Calu3 (cell line): ENCODE measurements around the gene CAPG. TPM values are rescaled to one million over a fixed set of nuclear protein-coding genes. Genes with fewer than 3 reads are reported as not detected.
"Not testable (repeated sequence)": the region's sequence is repeated elsewhere in the genome, so short reads cannot be mapped to it uniquely, and the experiment has no call there.

Experiments
- BruUV-seq: library from RNA; stranded (reverse); fragments of 400-500 nt; replicated peaks from 2 replicates; lab custom pipeline; 2021; lab: Mats Ljungman, UMichigan
- CTCF ChIA-PET: fragments of 300-600 bp; sonication (Branson Sonifier 250); formaldehyde crosslinking; loops from one replicate; lab custom pipeline; 2022; ENCODE audit warnings: antibody characterized with exemption; lab: Charles Lee
- DNase-seq: peaks from one replicate; pipeline ENCODE4 v3.0.0; 2022
- H3K27ac Mint-ChIP-seq: one replicate; pipeline ENCODE4 v1.8.0; 2022; ENCODE audit warnings: mixed read lengths; ENCODE audit not compliant: unreplicated experiment
- H3K27me3 Mint-ChIP-seq: one replicate; pipeline ENCODE4 v1.8.0; 2022; ENCODE audit warnings: mixed read lengths; ENCODE audit not compliant: unreplicated experiment
- H3K36me3 Mint-ChIP-seq: one replicate; pipeline ENCODE4 v1.8.0; 2022; ENCODE audit warnings: mild to moderate bottlenecking, moderate library complexity, mixed read lengths; ENCODE audit not compliant: insufficient read depth, unreplicated experiment
- H3K4me1 Mint-ChIP-seq: one replicate; pipeline ENCODE4 v1.8.0; 2022; ENCODE audit warnings: mild to moderate bottlenecking, low read depth, mixed read lengths; ENCODE audit not compliant: unreplicated experiment
- H3K4me3 Mint-ChIP-seq: one replicate; pipeline ENCODE4 v1.8.0; 2022; ENCODE audit warnings: mild to moderate bottlenecking, low read depth, moderate library complexity, mixed read lengths; ENCODE audit not compliant: unreplicated experiment
- H3K9me3 Mint-ChIP-seq: one replicate; pipeline ENCODE4 v1.8.0; 2022; ENCODE audit warnings: low read depth, mixed read lengths; ENCODE audit not compliant: unreplicated experiment
- intact Hi-C: fragments of 100-400 bp; cut with micrococcal nuclease; formaldehyde crosslinking; loops from one replicate; pipeline ENCODE4 v1.10.0; 2022; ENCODE audit not compliant: unreplicated experiment
- total RNA-seq: library from RNA; stranded (reverse); gene quantifications from 2 replicates; pipeline ENCODE4 v1.2.3, GENCODE V29; 2022
- TF ChIP-seq, protein P1 (sequence below): fragments of 200-600 bp; IDR thresholded peaks from one replicate; pipeline ENCODE4 v1.8.0; 2022; ENCODE audit warnings: antibody characterized with exemption; ENCODE audit not compliant: unreplicated experiment

Gene CAPG
- total RNA-seq, 1 experiment from 2014 or later: 238 TPM

DNA sequence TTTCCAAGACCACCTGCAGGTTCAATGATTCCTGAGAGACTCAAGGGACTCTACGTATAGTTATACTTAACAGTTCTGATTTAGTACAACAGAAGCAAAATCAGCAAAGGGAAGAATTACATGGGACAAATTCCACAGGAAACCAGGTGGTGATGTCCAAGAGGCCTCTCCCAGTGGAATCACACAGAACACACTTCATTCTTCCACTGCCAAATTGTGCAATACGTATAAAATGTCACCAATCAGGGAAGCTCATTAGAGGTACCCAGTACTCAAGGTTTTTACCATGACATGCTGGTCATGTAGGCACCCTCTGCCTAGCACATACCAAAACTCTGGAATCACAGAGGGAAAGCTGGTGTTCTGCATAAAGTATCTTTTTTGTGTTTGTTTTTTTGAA lies 22.4 kb downstream of the CAPG start:
- Mint-ChIP-seq H3K36me3 (peaks cover 21% of the 10 kb centered on the region), H3K4me1 (no peaks in the 10 kb centered on the region), H3K4me3 (no peak overlapping the region), H3K27me3 (no peaks in the 10 kb centered on the region), H3K9me3 (no peaks in the 10 kb centered on the region), H3K27ac (no peak overlapping the region)
- TF ChIP-seq, protein P1, sequence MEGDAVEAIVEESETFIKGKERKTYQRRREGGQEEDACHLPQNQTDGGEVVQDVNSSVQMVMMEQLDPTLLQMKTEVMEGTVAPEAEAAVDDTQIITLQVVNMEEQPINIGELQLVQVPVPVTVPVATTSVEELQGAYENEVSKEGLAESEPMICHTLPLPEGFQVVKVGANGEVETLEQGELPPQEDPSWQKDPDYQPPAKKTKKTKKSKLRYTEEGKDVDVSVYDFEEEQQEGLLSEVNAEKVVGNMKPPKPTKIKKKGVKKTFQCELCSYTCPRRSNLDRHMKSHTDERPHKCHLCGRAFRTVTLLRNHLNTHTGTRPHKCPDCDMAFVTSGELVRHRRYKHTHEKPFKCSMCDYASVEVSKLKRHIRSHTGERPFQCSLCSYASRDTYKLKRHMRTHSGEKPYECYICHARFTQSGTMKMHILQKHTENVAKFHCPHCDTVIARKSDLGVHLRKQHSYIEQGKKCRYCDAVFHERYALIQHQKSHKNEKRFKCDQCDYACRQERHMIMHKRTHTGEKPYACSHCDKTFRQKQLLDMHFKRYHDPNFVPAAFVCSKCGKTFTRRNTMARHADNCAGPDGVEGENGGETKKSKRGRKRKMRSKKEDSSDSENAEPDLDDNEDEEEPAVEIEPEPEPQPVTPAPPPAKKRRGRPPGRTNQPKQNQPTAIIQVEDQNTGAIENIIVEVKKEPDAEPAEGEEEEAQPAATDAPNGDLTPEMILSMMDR: no peak
- DNase-seq: no peak
- no TSS peak for BruUV-seq
- intact Hi-C loops: no loop called here
- CTCF ChIA-PET: no interaction called here

DNA sequence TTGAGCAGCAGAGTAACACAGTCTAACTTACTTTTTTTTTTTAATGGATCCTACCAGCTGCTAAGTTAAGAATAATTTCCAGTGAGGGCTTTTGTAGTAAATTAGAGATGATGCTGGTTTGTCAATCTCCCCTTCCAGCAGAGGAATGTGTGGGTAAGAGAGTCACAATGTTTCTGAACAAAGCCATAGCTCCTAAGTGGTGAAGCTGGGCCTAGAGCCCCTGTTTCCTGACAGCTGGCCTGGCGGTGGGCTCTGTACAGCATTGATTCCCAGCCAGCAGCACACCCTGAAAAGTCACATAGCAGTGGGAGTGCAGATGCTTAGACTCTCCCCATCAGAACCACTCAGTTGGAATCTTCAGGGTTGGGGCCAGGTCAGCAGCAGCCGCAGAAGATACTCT lies 24.4 kb downstream of the CAPG start:
- Mint-ChIP-seq H3K27me3 (no peaks in the 10 kb centered on the region), H3K36me3 (peaks cover 14% of the 10 kb centered on the region), H3K4me3 (no peak overlapping the region), H3K27ac (no peak overlapping the region), H3K4me1 (no peaks in the 10 kb centered on the region), H3K9me3 (no peaks in the 10 kb centered on the region)
- no TSS peak for BruUV-seq
- CTCF ChIA-PET: no interaction called here
- intact Hi-C loops: no loop called here
- DNase-seq: no peak
- TF ChIP-seq, protein P1: no peak

DNA sequence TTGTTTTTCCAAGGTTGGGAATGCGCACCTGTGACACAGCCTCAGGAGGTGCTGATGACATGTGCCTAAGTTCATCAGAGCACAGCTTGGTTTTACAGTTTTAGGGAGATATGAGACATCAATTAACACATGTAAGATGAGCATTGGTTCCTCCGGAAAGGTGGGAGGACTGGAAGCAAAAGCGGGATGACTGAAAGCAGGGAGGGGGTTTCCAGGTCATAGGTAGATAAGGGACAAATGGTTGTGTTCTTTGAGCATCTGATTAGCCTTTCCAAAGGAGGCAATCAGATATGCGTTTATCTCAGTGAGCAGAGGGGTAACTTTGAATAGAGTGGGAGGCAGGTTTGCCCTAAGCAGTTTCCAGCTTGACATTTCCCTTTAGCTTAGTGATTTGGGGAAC lies 26.3 kb downstream of the CAPG start:
- H3K4me3 Mint-ChIP-seq: no peak overlapping the region
- no peaks in the 10 kb centered on the region for H3K27me3 Mint-ChIP-seq
- H3K9me3 Mint-ChIP-seq: no peaks in the 10 kb centered on the region
- DNase-seq: no peak
- BruUV-seq: no TSS peak
- CTCF ChIA-PET: no interaction called here
- intact Hi-C loops: no loop called here
- TF ChIP-seq, protein P1: no peak
- H3K4me1 Mint-ChIP-seq: no peaks in the 10 kb centered on the region
- H3K27ac Mint-ChIP-seq: no peak overlapping the region
- peaks cover 8% of the 10 kb centered on the region for H3K36me3 Mint-ChIP-seq

DNA sequence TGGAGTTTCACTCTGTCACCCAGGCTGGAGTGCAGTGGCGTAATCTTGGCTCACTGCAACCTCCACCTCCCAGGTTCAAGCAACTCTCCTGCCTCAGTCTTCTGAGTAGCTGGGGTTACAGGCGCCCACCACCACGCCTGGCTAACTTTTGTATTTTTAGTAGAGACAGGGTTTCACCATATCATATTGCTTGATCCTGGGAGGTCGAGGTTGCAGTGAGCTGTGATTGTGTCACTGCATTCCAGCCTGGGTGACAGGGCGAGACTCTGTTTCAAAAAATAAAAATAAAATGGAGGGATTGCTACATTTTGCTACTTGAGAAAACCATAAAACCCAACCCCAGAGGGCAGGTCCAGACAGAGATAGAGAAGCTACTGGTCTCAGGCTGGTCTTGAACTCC lies 27.0 kb downstream of the CAPG start:
- H3K36me3 Mint-ChIP-seq, DNase-seq, H3K27me3 Mint-ChIP-seq, BruUV-seq, H3K9me3 Mint-ChIP-seq, intact Hi-C loops, H3K4me3 Mint-ChIP-seq, H3K27ac Mint-ChIP-seq, H3K4me1 Mint-ChIP-seq: not testable (repeated sequence)
- CTCF ChIA-PET: interaction anchor here (0.6 to 0.9 kb wide), 2 partner anchors 31 to 1392 kb away, joined by 3 read pairs; no protein-coding TSS in a partner anchor

DNA sequence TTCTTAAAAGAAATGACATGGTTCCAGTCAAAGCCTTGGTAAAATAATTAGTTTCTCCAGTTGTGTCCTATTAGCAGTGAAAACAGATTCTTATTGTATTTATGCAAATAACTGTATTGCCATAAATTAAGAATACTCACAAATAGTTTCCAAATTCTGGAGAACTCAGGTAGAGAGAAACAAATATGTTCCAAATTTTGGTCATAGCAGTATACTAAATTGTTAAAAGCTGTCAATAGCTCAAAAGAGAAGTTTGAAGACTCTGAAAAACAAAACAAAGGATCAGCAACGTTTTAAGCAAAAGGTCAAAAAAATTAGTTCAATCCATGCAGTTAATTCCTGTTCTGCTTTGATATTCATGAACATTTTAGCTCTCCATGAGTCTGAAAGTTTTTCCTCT lies 30.1 kb downstream of the CAPG start:
- Mint-ChIP-seq H3K4me1 (no peaks in the 10 kb centered on the region), H3K36me3 (peaks cover 7% of the 10 kb centered on the region), H3K9me3 (no peaks in the 10 kb centered on the region), H3K4me3 (no peak overlapping the region), H3K27me3 (no peaks in the 10 kb centered on the region), H3K27ac (no peak overlapping the region)
- intact Hi-C loops: no loop called here
- CTCF ChIA-PET: no interaction called here
- TF ChIP-seq, protein P1: no peak
- no peak for DNase-seq
- no TSS peak for BruUV-seq
